PC-3 (cell line): ENCODE measurements around the gene SERINC2. TPM values are rescaled to one million over a fixed set of nuclear protein-coding genes. Genes with fewer than 3 reads are reported as not detected.

Experiments
- ATAC-seq: fragments of 200-7000 bp; cut with Tn5 transposase; 2 replicates; pipeline ENCODE4 v1.9.1; 2020; ENCODE audit warnings: mild to moderate bottlenecking, moderate library complexity
- BruUV-seq: library from RNA; stranded (reverse); fragments of 400-500 nt; replicated peaks from 2 replicates; lab custom pipeline; 2021; lab: Mats Ljungman, UMichigan
- CTCF ChIA-PET: fragments of 300-600 bp; sonication (Branson Sonifier 250); formaldehyde crosslinking; loops from one replicate; lab custom pipeline; 2022; ENCODE audit warnings: antibody characterized with exemption; lab: Charles Lee
- POLR2A ChIA-PET: fragments of 300-600 bp; sonication (Branson Sonifier 250); formaldehyde crosslinking; loops from one replicate; lab custom pipeline; 2022; ENCODE audit warnings: antibody characterized with exemption; ENCODE audit not compliant: unreplicated experiment; lab: Charles Lee
- DNase-seq: peaks from one replicate; pipeline ENCODE4 v3.0.0-alpha.2; 2015
- H2AFZ ChIP-seq: fragments of 300-600 bp; sonication (generic); 2 replicates; pipeline ENCODE4 v1.6.0; 2016; ENCODE audit warnings: antibody characterized with exemption, low read length
- H3F3A ChIP-seq: fragments of 300-600 bp; sonication (generic); one replicate; pipeline ENCODE4 v1.6.0; 2017; ENCODE audit warnings: antibody characterized with exemption, low read length, control low read depth, mild to moderate bottlenecking; ENCODE audit not compliant: unreplicated experiment
- H3K27ac ChIP-seq: fragments of 300-600 bp; sonication (generic); 2 replicates; pipeline ENCODE4 v1.5.1; 2016; ENCODE audit warnings: mild to moderate bottlenecking, low read length
- H3K27me3 ChIP-seq: fragments of 300-600 bp; sonication (generic); 2 replicates; pipeline ENCODE4 v1.6.1; 2016; ENCODE audit warnings: low read length, mixed read lengths
- H3K36me3 ChIP-seq: fragments of 300-600 bp; sonication (generic); 2 replicates; pipeline ENCODE4 v1.6.1; 2016; ENCODE audit warnings: low read depth, mixed run types, low read length, mixed read lengths
- H3K4me1 ChIP-seq: fragments of 300-600 bp; sonication (generic); 2 replicates; pipeline ENCODE4 v1.5.1; 2016; ENCODE audit warnings: low read length; ENCODE audit not compliant: insufficient read depth
- H3K4me2 ChIP-seq: fragments of 300-600 bp; sonication (generic); 2 replicates; pipeline ENCODE4 v1.6.0; 2016; ENCODE audit warnings: low read length
- H3K4me3 ChIP-seq: fragments of 300-600 bp; sonication (generic); 2 replicates; pipeline ENCODE4 v1.5.1; 2016; ENCODE audit warnings: mild to moderate bottlenecking, low read length, mixed read lengths
- H3K79me2 ChIP-seq: fragments of 300-600 bp; sonication (generic); 2 replicates; pipeline ENCODE4 v1.6.1; 2017; ENCODE audit warnings: low read length, mixed read lengths
- H3K9ac ChIP-seq: fragments of 300-600 bp; sonication (generic); 2 replicates; pipeline ENCODE4 v1.6.0; 2016; ENCODE audit warnings: mild to moderate bottlenecking, low read length
- H3K9me2 ChIP-seq: fragments of 300-600 bp; sonication (generic); replicated peaks from 2 replicates; pipeline ENCODE4 v1.6.1; 2016; ENCODE audit warnings: mixed run types, low read length, mixed read lengths
- H3K9me3 ChIP-seq: fragments of 300-600 bp; sonication (generic); 2 replicates; pipeline ENCODE4 v1.6.1; 2016; ENCODE audit warnings: low read length, mixed read lengths
- H4K20me1 ChIP-seq: fragments of 300-600 bp; sonication (generic); 2 replicates; pipeline ENCODE4 v1.6.1; 2016; ENCODE audit warnings: low read length, mixed read lengths
- EZH2 ChIP-seq: fragments of 300-600 bp; sonication (generic); IDR thresholded peaks from one replicate; pipeline ENCODE4 v1.6.1; 2017; ENCODE audit warnings: antibody characterized with exemption, mild to moderate bottlenecking, low read length; ENCODE audit not compliant: unreplicated experiment
- EZH2phosphoT487 ChIP-seq: fragments of 300-600 bp; sonication (generic); IDR thresholded peaks from 2 replicates; pipeline ENCODE4 v1.6.1; 2018; ENCODE audit warnings: mild to moderate bottlenecking, antibody characterized with exemption, low read length, borderline replicate concordance
- intact Hi-C: fragments of 100-400 bp; cut with micrococcal nuclease; formaldehyde crosslinking; loops from 2 replicates; pipeline ENCODE4 v1.9.0; 2023
- total RNA-seq: library from RNA; depleted of rRNA; stranded (reverse); fragments of >200 nt; gene quantifications from 2 replicates; pipeline ENCODE4 v1.2.3, GENCODE V29; 2014
- TF ChIP-seq, protein P1 (sequence below): fragments of 300-600 bp; sonication (generic); conservative IDR thresholded peaks from 2 replicates; pipeline ENCODE4 v1.5.1; 2017; ENCODE audit warnings: antibody characterized with exemption, low read depth, mild to moderate bottlenecking, low read length

SERINC2 gene
- total RNA-seq, 1 experiment from 2014 or later, result 51.5 TPM

- ATAC-seq, result no peak
- ChIA-PET CTCF (no interaction called here), POLR2A (no interaction called here)
- Histone ChIP-seq H3K4me1 (peaks cover 35% of the 10 kb centered on the region), H3K79me2 (peaks cover 25% of the 10 kb centered on the region), H2AFZ (no peak overlapping the region), H3K9ac (no peak overlapping the region), H3K9me3 (no peaks in the 10 kb centered on the region), H3K36me3 (no peaks in the 10 kb centered on the region), H3K9me2 (no peaks in the 10 kb centered on the region), H4K20me1 (no peaks in the 10 kb centered on the region), H3F3A (peaks cover 2% of the 10 kb centered on the region), H3K27ac (no peak overlapping the region), H3K4me3 (no peak overlapping the region), H3K27me3 (no peaks in the 10 kb centered on the region), H3K4me2 (no peak overlapping the region)
- intact Hi-C loops, result no loop called here
- no peak for DNase-seq
- TF ChIP-seq, protein P1, sequence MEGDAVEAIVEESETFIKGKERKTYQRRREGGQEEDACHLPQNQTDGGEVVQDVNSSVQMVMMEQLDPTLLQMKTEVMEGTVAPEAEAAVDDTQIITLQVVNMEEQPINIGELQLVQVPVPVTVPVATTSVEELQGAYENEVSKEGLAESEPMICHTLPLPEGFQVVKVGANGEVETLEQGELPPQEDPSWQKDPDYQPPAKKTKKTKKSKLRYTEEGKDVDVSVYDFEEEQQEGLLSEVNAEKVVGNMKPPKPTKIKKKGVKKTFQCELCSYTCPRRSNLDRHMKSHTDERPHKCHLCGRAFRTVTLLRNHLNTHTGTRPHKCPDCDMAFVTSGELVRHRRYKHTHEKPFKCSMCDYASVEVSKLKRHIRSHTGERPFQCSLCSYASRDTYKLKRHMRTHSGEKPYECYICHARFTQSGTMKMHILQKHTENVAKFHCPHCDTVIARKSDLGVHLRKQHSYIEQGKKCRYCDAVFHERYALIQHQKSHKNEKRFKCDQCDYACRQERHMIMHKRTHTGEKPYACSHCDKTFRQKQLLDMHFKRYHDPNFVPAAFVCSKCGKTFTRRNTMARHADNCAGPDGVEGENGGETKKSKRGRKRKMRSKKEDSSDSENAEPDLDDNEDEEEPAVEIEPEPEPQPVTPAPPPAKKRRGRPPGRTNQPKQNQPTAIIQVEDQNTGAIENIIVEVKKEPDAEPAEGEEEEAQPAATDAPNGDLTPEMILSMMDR, result no peak
- TF ChIP-seq EZH2phosphoT487, result no peak
- no peak for TF ChIP-seq EZH2
- BruUV-seq, result no TSS peak
Measured at GRCh38 chr1:31418626-31419323, 5.8 kb downstream of the SERINC2 start.

DNA sequence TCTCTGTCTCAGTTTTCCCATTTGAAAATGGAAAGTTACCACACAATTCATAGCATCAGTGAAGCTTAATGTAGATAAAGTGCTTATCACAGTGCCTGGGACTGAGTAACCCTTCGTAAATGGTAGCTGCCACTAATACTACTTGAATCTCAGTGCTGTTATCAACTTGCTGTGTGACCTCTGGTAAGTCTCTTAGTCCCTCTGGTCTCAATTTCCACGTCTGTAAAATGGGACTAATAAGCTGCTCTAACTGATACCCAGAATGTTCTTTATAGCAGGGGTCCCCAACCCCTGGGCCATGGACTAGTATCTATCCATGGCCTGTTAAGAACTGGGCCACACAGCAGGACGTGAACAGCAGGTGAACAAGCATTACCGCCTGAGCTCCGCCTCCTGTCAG lies 7.7 kb downstream of the SERINC2 start:
- no peak for TF ChIP-seq EZH2
- TF ChIP-seq, protein P1, result no peak
- no peak for TF ChIP-seq EZH2phosphoT487
- no TSS peak for BruUV-seq
- H3F3A ChIP-seq, result peaks cover 2% of the 10 kb centered on the region
- no peaks in the 10 kb centered on the region for H4K20me1 ChIP-seq
- H3K27ac ChIP-seq, result no peak overlapping the region
- H3K9me3 ChIP-seq, result no peaks in the 10 kb centered on the region
- H3K4me2 ChIP-seq, result no peak overlapping the region
- H3K4me3 ChIP-seq, result no peak overlapping the region
- no peak overlapping the region for H3K9ac ChIP-seq
- 0 out of 2 replicates have a peak, but pooled peaks cover 5% of the 10 kb centered on the region for H3K79me2 ChIP-seq
- no peak for DNase-seq
- POLR2A ChIA-PET, result no interaction called here
- no peaks in the 10 kb centered on the region; the same call in 1 of the 2 replicates for H3K36me3 ChIP-seq
- intact Hi-C loops, result no loop called here
- H3K27me3 ChIP-seq, result no peaks in the 10 kb centered on the region
- H2AFZ ChIP-seq, result no peak overlapping the region
- ATAC-seq, result no peak
- H3K9me2 ChIP-seq, result no peaks in the 10 kb centered on the region
- peaks cover 31% of the 10 kb centered on the region for H3K4me1 ChIP-seq
- CTCF ChIA-PET, result no interaction called here

- POLR2A ChIA-PET, result no interaction called here
- intact Hi-C loops, result loop anchor here (1.0 kb wide), 3 partner anchors 27 to 236 kb away; no protein-coding TSS in a partner anchor
- H3K9me2 ChIP-seq, result no peaks in the 10 kb centered on the region
- H3K4me2 ChIP-seq, result no peak overlapping the region
- H3K79me2 ChIP-seq, result no peaks in the 10 kb centered on the region
- peaks cover 2% of the 10 kb centered on the region for H3F3A ChIP-seq
- H3K27me3 ChIP-seq, result no peaks in the 10 kb centered on the region
- peaks cover under 1% of the 10 kb centered on the region for H3K36me3 ChIP-seq
- DNase-seq (peak; percentile 33), ATAC-seq (peak; percentile 21)
- no peaks in the 10 kb centered on the region for H4K20me1 ChIP-seq
- CTCF ChIA-PET, result interaction anchor here (1.6 to 1.9 kb wide), 2 partner anchors 48 to 128 kb away, joined by 6 to 7 read pairs; partner anchors contain the start of gene FABP3
- peak overlapping the region; percentile 72 for H3K27ac ChIP-seq
- H3K4me1 ChIP-seq, result peaks cover 33% of the 10 kb centered on the region
- H3K9ac ChIP-seq, result peak overlapping the region; percentile 18; the same call in 1 of the 2 replicates
- no TSS peak for BruUV-seq
- H2AFZ ChIP-seq, result no peak overlapping the region
- no peak for TF ChIP-seq EZH2phosphoT487
- TF ChIP-seq, protein P1, result peak; percentile 74
- no peak for TF ChIP-seq EZH2
- no peaks in the 10 kb centered on the region for H3K9me3 ChIP-seq
- no peak overlapping the region for H3K4me3 ChIP-seq
Measured at GRCh38 chr1:31421371-31422040, 8.5 kb downstream of the SERINC2 start.
